H1 (cell line): ENCODE results near the gene ZNF358. TPM values are rescaled to one million over a fixed set of nuclear protein-coding genes. Genes with fewer than 3 reads are reported as not detected.

Source experiments
- CTCF ChIA-PET: fragments of 300-600 bp; sonication (Branson Sonifier 250); formaldehyde crosslinking; loops from one replicate; lab custom pipeline; 2021; ENCODE audit not compliant: partially characterized antibody; lab: Charles Lee
- POLR2A ChIA-PET: fragments of 300-600 bp; sonication (Branson Sonifier 250); formaldehyde crosslinking; loops from one replicate; lab custom pipeline; 2021; ENCODE audit warnings: inconsistent platforms; ENCODE audit not compliant: partially characterized antibody; lab: Charles Lee
- DNase-seq, 2 experiments: peaks; one replicate each; pipeline versions ENCODE4 v3.0.0 to v3.0.0-alpha.2; 2010 to 2022; ENCODE audit warnings: low spot score in 2 of 2, low read depth in 1 of 2, mixed read lengths in 1 of 2
- FAIRE-seq: peaks from 2 replicates; lab custom pipeline; 2011; peaks lifted over from hg19 to GRCh38; lab: Jason Lieb, UNC
- H2AFZ ChIP-seq: 2 replicates; pipeline ENCODE4 v1.8.1; 2012; ENCODE audit warnings: low read length, inconsistent platforms
- H2AK5ac ChIP-seq: 2 replicates; pipeline ENCODE4 v1.6.1; 2013; ENCODE audit warnings: low read depth, low read length
- H2BK120ac ChIP-seq: replicated peaks from 2 replicates; pipeline ENCODE3; 2013; ENCODE audit warnings: low read depth, low read length, inconsistent platforms
- H2BK12ac ChIP-seq: 2 replicates; pipeline ENCODE4 v1.6.1; 2013; ENCODE audit warnings: low read depth, low read length
- H2BK15ac ChIP-seq: 2 replicates; pipeline ENCODE4 v1.6.1; 2013; ENCODE audit warnings: low read length
- H2BK20ac ChIP-seq: 2 replicates; pipeline ENCODE4 v1.6.1; 2013; ENCODE audit warnings: low read length
- H2BK5ac ChIP-seq: 2 replicates; pipeline ENCODE4 v1.6.1; 2013; ENCODE audit warnings: low read depth, low read length
- H3K14ac ChIP-seq: 2 replicates; pipeline ENCODE4 v1.6.1; 2013; ENCODE audit warnings: inconsistent platforms; ENCODE audit not compliant: insufficient read length
- H3K18ac ChIP-seq: 2 replicates; pipeline ENCODE4 v1.6.1; 2013; ENCODE audit warnings: low read length; ENCODE audit errors: extremely low read depth
- H3K23ac ChIP-seq: 2 replicates; pipeline ENCODE4 v1.6.1; 2013; ENCODE audit warnings: inconsistent platforms; ENCODE audit not compliant: insufficient read length
- H3K23me2 ChIP-seq: 2 replicates; pipeline ENCODE4 v1.6.1; 2013; ENCODE audit warnings: low read depth, low read length
- H3K27ac ChIP-seq: 2 replicates; pipeline ENCODE4 v1.6.1; 2011; ENCODE audit warnings: low read depth, low read length, inconsistent platforms
- H3K27me3 ChIP-seq, 4 experiments: replicated peaks in 1 of 4; 1 replicate in 1 of 4; 2 replicates in 3 of 4; pipeline versions ENCODE4 v1.6.1 to v1.8.1; 2011 to 2013; ENCODE audit warnings: low read length in 3 of 4, mild to moderate bottlenecking in 3 of 4, inconsistent platforms in 2 of 4, mixed read lengths in 2 of 4, moderate library complexity in 1 of 4; ENCODE audit not compliant: control insufficient read depth in 3 of 4, insufficient read depth in 3 of 4; ENCODE audit errors: extremely low read depth in 1 of 4
- H3K36me3 ChIP-seq, 4 experiments: 2 replicates each; pipeline versions ENCODE4 v1.6.1 to v1.8.1; 2011 to 2013; ENCODE audit warnings: mild to moderate bottlenecking in 4 of 4, low read length in 3 of 4, moderate library complexity in 2 of 4, control low read depth in 1 of 4, inconsistent platforms in 1 of 4; ENCODE audit not compliant: insufficient read depth in 4 of 4, control insufficient read depth in 2 of 4
- H3K4ac ChIP-seq: replicated peaks from 2 replicates; pipeline ENCODE3; 2013; ENCODE audit warnings: low read length, low read depth, mixed read lengths, inconsistent platforms; ENCODE audit not compliant: insufficient read length
- H3K4me1 ChIP-seq, 4 experiments: replicated peaks in 1 of 4; 1 replicate in 1 of 4; 2 replicates in 3 of 4; pipeline versions ENCODE4 v1.6.1 to v1.8.1; 2011 to 2013; ENCODE audit warnings: low read length in 3 of 4, inconsistent platforms in 2 of 4, mixed read lengths in 1 of 4; ENCODE audit not compliant: insufficient read depth in 4 of 4, control insufficient read depth in 3 of 4
- H3K4me2 ChIP-seq, 2 experiments: 2 replicates each; pipeline versions ENCODE4 v1.6.1 to v1.8.1; 2011 to 2013; ENCODE audit warnings: low read depth in 2 of 2, low read length in 2 of 2, control low read depth in 1 of 2, inconsistent platforms in 1 of 2, mild to moderate bottlenecking in 1 of 2; ENCODE audit not compliant: insufficient read depth in 1 of 2
- H3K4me3 ChIP-seq, 4 experiments: fragments of 200-600, 300-600 bp in 1 of 4; sonication (generic), shearing (Covaris generic), sonication (Bioruptor Twin) in 1 of 4; 2 replicates each; pipeline versions ENCODE4 v1.5.1 to v1.8.1; 2011 to 2016; ENCODE audit warnings: low read length in 4 of 4, low read depth in 3 of 4, control low read depth in 2 of 4, inconsistent platforms in 2 of 4, mild to moderate bottlenecking in 2 of 4, mixed read lengths in 1 of 4, moderate library complexity in 1 of 4; ENCODE audit not compliant: insufficient read depth in 2 of 4; ENCODE audit errors: extremely low read depth in 1 of 4
- H3K56ac ChIP-seq: replicated peaks from 2 replicates; pipeline ENCODE3; 2013; ENCODE audit warnings: low read depth, mild to moderate bottlenecking, mixed read lengths, low read length, inconsistent platforms; ENCODE audit not compliant: insufficient read length
- H3K79me1 ChIP-seq: 2 replicates; pipeline ENCODE4 v1.6.1; 2013; ENCODE audit warnings: low read depth, low read length, control low read depth
- H3K79me2 ChIP-seq, 2 experiments: 2 replicates each; pipeline versions ENCODE4 v1.6.1 to v1.8.1; 2012 to 2013; ENCODE audit warnings: low read length in 2 of 2, mild to moderate bottlenecking in 2 of 2, inconsistent platforms in 1 of 2; ENCODE audit not compliant: insufficient read depth in 2 of 2, control insufficient read depth in 1 of 2
- H3K9ac ChIP-seq, 4 experiments: replicated peaks in 1 of 4; 1 replicate in 1 of 4; 2 replicates in 3 of 4; pipeline versions ENCODE4 v1.6.1 to v1.8.1; 2011 to 2013; ENCODE audit warnings: low read depth in 3 of 4, low read length in 3 of 4, control low read depth in 2 of 4, mild to moderate bottlenecking in 2 of 4, moderate library complexity in 2 of 4, inconsistent platforms in 1 of 4; ENCODE audit errors: extremely low read depth in 1 of 4
- H3K9me3 ChIP-seq, 2 experiments: 2 replicates each; pipeline versions ENCODE4 v1.6.1 to v1.8.1; 2012 to 2013; ENCODE audit warnings: mild to moderate bottlenecking in 2 of 2, moderate library complexity in 2 of 2, control low read depth in 1 of 2, inconsistent platforms in 1 of 2, low read depth in 1 of 2, low read length in 1 of 2, mixed read lengths in 1 of 2; ENCODE audit not compliant: insufficient read depth in 2 of 2
- H4K20me1 ChIP-seq, 2 experiments: replicated peaks in 1 of 2; 2 replicates each; pipeline versions ENCODE3 to v1.8.1; 2011 to 2013; ENCODE audit warnings: inconsistent platforms in 2 of 2, low read length in 2 of 2, mild to moderate bottlenecking in 1 of 2; ENCODE audit not compliant: insufficient read depth in 2 of 2, control insufficient read depth in 1 of 2
- H4K5ac ChIP-seq: 2 replicates; pipeline ENCODE4 v1.6.1; 2013; ENCODE audit warnings: low read length, low read depth, mixed read lengths, inconsistent platforms; ENCODE audit not compliant: insufficient read length
- H4K8ac ChIP-seq: 2 replicates; pipeline ENCODE4 v1.8.0; 2013; ENCODE audit warnings: mild to moderate bottlenecking, moderate library complexity, low read length, inconsistent platforms; ENCODE audit not compliant: insufficient read depth; ENCODE audit errors: extremely low read depth
- H4K91ac ChIP-seq: replicated peaks from 2 replicates; pipeline ENCODE3; 2013; ENCODE audit warnings: low read length, mixed read lengths, inconsistent platforms; ENCODE audit not compliant: insufficient read length
- ATF3 ChIP-seq: IDR thresholded peaks from 2 replicates; pipeline ENCODE4 v1.6.1; 2011; ENCODE audit warnings: low read depth, mild to moderate bottlenecking, low read length; ENCODE audit not compliant: insufficient read depth
- CBX5 ChIP-seq: fragments of 300-800, 300-1000 bp; sonication (generic); IDR thresholded peaks from 2 replicates; pipeline ENCODE4 v1.7.1; 2016; ENCODE audit warnings: antibody characterized with exemption, low read length, low read depth
- CREB1 ChIP-seq: IDR thresholded peaks from 2 replicates; pipeline ENCODE4 v1.6.1; 2012; ENCODE audit warnings: inconsistent platforms
- POLR2AphosphoS5 ChIP-seq: IDR thresholded peaks from 2 replicates; pipeline ENCODE4 v1.6.1; 2011; ENCODE audit warnings: low read depth, low read length
- POU5F1 ChIP-seq: IDR thresholded peaks from 2 replicates; pipeline ENCODE4 v1.6.1; 2011; ENCODE audit warnings: low read depth, mild to moderate bottlenecking, low read length, moderate library complexity
- RFX5 ChIP-seq: IDR thresholded peaks from 2 replicates; pipeline ENCODE4 v1.6.1; 2011; ENCODE audit warnings: low read depth, low read length, improper control_type of control experiment, borderline replicate concordance
- RXRA ChIP-seq: IDR thresholded peaks from 2 replicates; pipeline ENCODE4 v1.6.1; 2011; ENCODE audit warnings: low read depth, mild to moderate bottlenecking, low read length, moderate library complexity; ENCODE audit not compliant: insufficient read depth
- SIRT6 ChIP-seq: IDR thresholded peaks from one replicate; pipeline ENCODE4 v1.7.1; 2012; ENCODE audit warnings: low read length, inconsistent platforms
- SIX5 ChIP-seq: IDR thresholded peaks from 2 replicates; pipeline ENCODE4 v1.6.1; 2011; ENCODE audit warnings: mild to moderate bottlenecking, low read depth, low read length
- SP1 ChIP-seq: IDR thresholded peaks from 2 replicates; pipeline ENCODE4 v1.6.1; 2011; ENCODE audit warnings: low read depth, low read length
- SUZ12 ChIP-seq: fragments of 200-600 bp; sonication (generic); IDR thresholded peaks from 2 replicates; pipeline ENCODE4 v1.6.1; 2012; ENCODE audit warnings: mild to moderate bottlenecking, inconsistent platforms, low read length, moderate library complexity, mixed read lengths
- TAF7 ChIP-seq: optimal IDR thresholded peaks from 2 replicates; pipeline ENCODE3; 2011; ENCODE audit warnings: low read depth, mild to moderate bottlenecking, inconsistent platforms, low read length, moderate library complexity, borderline replicate concordance
- USF2 ChIP-seq: IDR thresholded peaks from 2 replicates; pipeline ENCODE4 v1.6.1; 2011; ENCODE audit warnings: low read length, improper control_type of control experiment
- WGBS, 2 experiments: shearing (Covaris generic) in 1 of 2; methylation state at CpG; one replicate each; pipeline versions ENCODE4 v1.1.6 to v1.1.7; 2013 to 2015; ENCODE audit warnings: low lambda C conversion rate in 2 of 2, mixed read lengths in 2 of 2, inconsistent platforms in 1 of 2, low coverage in 1 of 2, missing lambda C conversion rate in 1 of 2; ENCODE audit not compliant: insufficient replicate concordance in 2 of 2, insufficient coverage in 1 of 2, insufficient read length in 1 of 2; ENCODE audit errors: extremely low coverage in 1 of 2, missing lambda C conversion rate in 1 of 2; 5-methylcytosine and 5-hydroxymethylcytosine counted together
- polyA plus RNA-seq, 7 experiments: library from polyadenylated mRNA; depleted of rRNA in 3 of 7; stranded (reverse) in 5 of 7; unstranded in 2 of 7; fragments of >200 nt in 5 of 7; fragments of 200-250 nt in 2 of 7; gene quantifications; 1 replicate in 5 of 7; 2 replicates in 1 of 7; 4 replicates in 1 of 7; pipeline versions ENCODE4 v1.2.1 to v1.2.3, GENCODE V29; 2011 to 2013; ENCODE audit warnings: missing spikeins in 2 of 7, mixed read lengths in 2 of 7
- total RNA-seq: library from RNA; stranded (reverse); fragmentation: NEBNext Ultra II Directional; extraction: Animal tissue kit (Norgen Biotek cat#: 25700); gene quantifications from 2 replicates; pipeline ENCODE4 v1.2.1, GENCODE V29; 2021

The ZNF358 gene
- total and polyA plus RNA-seq, 2 of the 8 experiments (the other 6 are each of a cell fraction or from before 2014, with no cell fraction given): 40.0 to 60.3 TPM

- POLR2A ChIA-PET: interaction anchor here (0.6 kb wide), 1 partner anchor 71 kb away, joined by 7 read pairs; no protein-coding TSS in a partner anchor
- no peak overlapping the region for H3K27ac ChIP-seq
- H4K5ac ChIP-seq: no peak overlapping the region
- no peak overlapping the region for H3K4me3 ChIP-seq
- H3K36me3 ChIP-seq: peaks cover 3 to 26% (median 16%) of the 10 kb centered on the region in 4 experiments; a peak in 7 of 8 replicates
- no peaks in the 10 kb centered on the region for H4K20me1 ChIP-seq
- H2BK120ac ChIP-seq: no peak overlapping the region
- H3K14ac ChIP-seq: no peak overlapping the region
- FAIRE-seq (no peak), DNase-seq (no peak)
- H3K9ac ChIP-seq: no peak overlapping the region
- peaks cover 0 to 7% (median 5%) of the 10 kb centered on the region in 4 experiments; a peak in 4 of 7 replicates for H3K4me1 ChIP-seq
- H3K79me1 ChIP-seq: no peaks in the 10 kb centered on the region
- no peaks in the 10 kb centered on the region for H3K27me3 ChIP-seq
- H3K4ac ChIP-seq: no peak overlapping the region
- no peak overlapping the region for H3K23ac ChIP-seq
- H2BK5ac ChIP-seq: no peak overlapping the region
- H4K8ac ChIP-seq: no peak overlapping the region
- H2AK5ac ChIP-seq: no peak overlapping the region
- no peak overlapping the region for H2AFZ ChIP-seq
- no peaks in the 10 kb centered on the region for H3K79me2 ChIP-seq
- H3K18ac ChIP-seq: no peak overlapping the region
- no peak overlapping the region for H4K91ac ChIP-seq
- peaks cover 2% of the 10 kb centered on the region; the same call in 1 of the 2 replicates for H3K23me2 ChIP-seq
- no peak overlapping the region for H2BK15ac ChIP-seq
- no peak overlapping the region for H2BK12ac ChIP-seq
- H3K56ac ChIP-seq: no peak overlapping the region
- H3K9me3 ChIP-seq: no peaks in the 10 kb centered on the region
- no peak overlapping the region for H3K4me2 ChIP-seq
- CTCF ChIA-PET: interaction anchor here (1.6 kb wide), 1 partner anchor 22 kb away, joined by 3 read pairs; no protein-coding TSS in a partner anchor
- H2BK20ac ChIP-seq: no peak overlapping the region
- 90% methylated on average over 1 of the region's 1 CpG; no CpG with 5 or more reads in 1 of the 2 experiments for WGBS, 2 experiments
- no peak for TF ChIP-seq POU5F1
- no peak for TF ChIP-seq SP1
- no peak for TF ChIP-seq USF2
- TF ChIP-seq CREB1: no peak
- TF ChIP-seq SIX5: no peak
- TF ChIP-seq CBX5: no peak
- TF ChIP-seq TAF7: no peak
- no peak for TF ChIP-seq POLR2AphosphoS5
- no peak for TF ChIP-seq RFX5
- TF ChIP-seq SUZ12: no peak
- no peak for TF ChIP-seq SIRT6
- no peak for TF ChIP-seq ATF3
- no peak for TF ChIP-seq RXRA
Observed at GRCh38 chr19:7545904-7546303, 30.0 kb downstream of the ZNF358 start.
